Measurements from ENCODE around the gene CCL11. TPM values are rescaled to one million over a fixed set of nuclear protein-coding genes. Genes with fewer than 3 reads are reported as not detected.

CCL11 gene
- total and polyA plus RNA-seq, 2 experiments from 2014 or later: not detected

DNA sequence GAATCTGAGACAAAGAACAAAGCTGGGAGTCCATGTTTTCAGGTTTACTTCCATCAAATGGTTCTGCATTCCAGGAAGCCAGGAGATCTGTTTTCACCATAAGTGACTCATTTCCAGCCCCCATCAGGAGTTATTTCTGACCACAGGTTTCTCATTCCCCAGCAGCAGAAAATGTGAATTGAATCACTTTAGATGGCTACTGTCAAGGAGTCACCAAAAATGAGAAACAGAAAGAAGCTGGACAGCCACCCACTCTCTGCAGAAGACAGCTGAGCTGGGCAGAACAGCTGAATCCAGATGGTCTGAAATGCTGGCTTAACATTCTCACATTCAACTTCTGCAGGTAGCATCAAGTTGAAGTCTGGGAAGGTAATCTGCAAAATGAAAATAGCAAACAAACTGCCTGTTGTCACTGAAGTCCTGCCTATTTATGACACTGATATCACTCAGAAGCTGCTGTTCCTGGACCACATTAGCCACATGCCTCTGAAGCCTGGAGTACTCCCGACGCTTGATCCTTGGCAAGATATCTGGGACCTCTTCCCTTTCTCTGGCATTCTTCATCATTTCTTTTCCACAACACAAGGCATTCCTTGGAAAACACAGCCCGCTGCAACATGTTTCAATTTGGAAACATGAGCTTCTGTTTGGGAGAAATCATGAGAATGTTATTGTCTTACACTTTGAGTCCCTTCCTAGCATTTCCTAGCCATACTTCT lies 15.3 kb downstream of the CCL11 start:
- TF ChIP-seq, protein P1, sequence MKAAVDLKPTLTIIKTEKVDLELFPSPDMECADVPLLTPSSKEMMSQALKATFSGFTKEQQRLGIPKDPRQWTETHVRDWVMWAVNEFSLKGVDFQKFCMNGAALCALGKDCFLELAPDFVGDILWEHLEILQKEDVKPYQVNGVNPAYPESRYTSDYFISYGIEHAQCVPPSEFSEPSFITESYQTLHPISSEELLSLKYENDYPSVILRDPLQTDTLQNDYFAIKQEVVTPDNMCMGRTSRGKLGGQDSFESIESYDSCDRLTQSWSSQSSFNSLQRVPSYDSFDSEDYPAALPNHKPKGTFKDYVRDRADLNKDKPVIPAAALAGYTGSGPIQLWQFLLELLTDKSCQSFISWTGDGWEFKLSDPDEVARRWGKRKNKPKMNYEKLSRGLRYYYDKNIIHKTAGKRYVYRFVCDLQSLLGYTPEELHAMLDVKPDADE (IDR thresholded peaks at IDR 0.05): no peak
- TF ChIP-seq, protein P2, sequence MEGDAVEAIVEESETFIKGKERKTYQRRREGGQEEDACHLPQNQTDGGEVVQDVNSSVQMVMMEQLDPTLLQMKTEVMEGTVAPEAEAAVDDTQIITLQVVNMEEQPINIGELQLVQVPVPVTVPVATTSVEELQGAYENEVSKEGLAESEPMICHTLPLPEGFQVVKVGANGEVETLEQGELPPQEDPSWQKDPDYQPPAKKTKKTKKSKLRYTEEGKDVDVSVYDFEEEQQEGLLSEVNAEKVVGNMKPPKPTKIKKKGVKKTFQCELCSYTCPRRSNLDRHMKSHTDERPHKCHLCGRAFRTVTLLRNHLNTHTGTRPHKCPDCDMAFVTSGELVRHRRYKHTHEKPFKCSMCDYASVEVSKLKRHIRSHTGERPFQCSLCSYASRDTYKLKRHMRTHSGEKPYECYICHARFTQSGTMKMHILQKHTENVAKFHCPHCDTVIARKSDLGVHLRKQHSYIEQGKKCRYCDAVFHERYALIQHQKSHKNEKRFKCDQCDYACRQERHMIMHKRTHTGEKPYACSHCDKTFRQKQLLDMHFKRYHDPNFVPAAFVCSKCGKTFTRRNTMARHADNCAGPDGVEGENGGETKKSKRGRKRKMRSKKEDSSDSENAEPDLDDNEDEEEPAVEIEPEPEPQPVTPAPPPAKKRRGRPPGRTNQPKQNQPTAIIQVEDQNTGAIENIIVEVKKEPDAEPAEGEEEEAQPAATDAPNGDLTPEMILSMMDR (conservative IDR thresholded peaks at IDR 0.05; ENCODE audit: low read depth in 2 of 2): no peak
- Mint-ChIP-seq H3K36me3 (ENCODE audit: low read depth) (no peaks in the 10 kb centered on the region), H3K27ac (no peak overlapping the region), H3K27me3 (ENCODE audit: insufficient read depth, low read depth, poor library complexity) (peaks cover 11% of the 10 kb centered on the region), H3K4me3 (no peak overlapping the region), H3K4me1 (peaks cover 6% of the 10 kb centered on the region; the same call in 2 of the 3 replicates), H3K9me3 (no peaks in the 10 kb centered on the region)
- no peak for ATAC-seq
- H2AFZ ChIP-seq: no peak overlapping the region
- peaks cover 4% of the 10 kb centered on the region; the same call in 1 of the 2 replicates for H3K27me3 ChIP-seq (ENCODE audit: insufficient read depth)
- no peaks in the 10 kb centered on the region for H4K20me1 ChIP-seq (replicated peaks; ENCODE audit: insufficient read depth)
- DNase-seq (ENCODE audit: low spot score): no peak
- H3K4me2 ChIP-seq: no peak overlapping the region
- H3K79me2 ChIP-seq (replicated peaks; ENCODE audit: insufficient read depth): no peaks in the 10 kb centered on the region
- H3K36me3 ChIP-seq (ENCODE audit: insufficient read depth): no peaks in the 10 kb centered on the region
- H3K27ac ChIP-seq (ENCODE audit: low read depth): no peak overlapping the region
- H3K9me2 ChIP-seq (ENCODE audit: insufficient read depth): no peaks in the 10 kb centered on the region; the same call in 1 of the 2 replicates
- peaks cover 5% of the 10 kb centered on the region; the same call in 1 of the 2 replicates for H3K4me1 ChIP-seq (ENCODE audit: insufficient read depth)
- H3F3A ChIP-seq (replicated peaks; ENCODE audit: low read depth): no peaks in the 10 kb centered on the region
- no peak overlapping the region for H3K4me3 ChIP-seq

DNA sequence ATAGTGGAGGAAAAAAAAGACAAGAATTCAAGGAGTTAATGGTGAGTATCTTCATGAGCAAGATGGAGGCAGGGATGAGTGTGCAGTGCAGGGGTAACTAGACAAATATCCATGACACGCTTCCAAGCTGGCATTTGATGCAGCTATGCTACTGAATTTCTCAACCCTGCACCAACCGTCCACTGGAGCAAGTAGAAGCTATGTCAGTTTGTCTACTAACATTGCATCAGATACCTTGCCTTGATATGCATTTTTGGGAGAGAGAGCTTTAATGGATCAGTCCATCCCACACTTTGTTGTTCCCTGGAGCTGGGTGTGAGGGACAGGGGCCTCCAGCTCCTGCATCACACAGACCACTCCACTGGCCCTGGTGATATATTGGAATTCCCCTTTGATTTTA lies 16.4 kb downstream of the CCL11 start:
- H3K4me1 Mint-ChIP-seq: peaks cover 6% of the 10 kb centered on the region; the same call in 2 of the 3 replicates
- no peak overlapping the region for H2AFZ ChIP-seq
- H3K4me1 ChIP-seq (ENCODE audit: insufficient read depth): peaks cover 5% of the 10 kb centered on the region; the same call in 1 of the 2 replicates
- no peaks in the 10 kb centered on the region for H3K9me3 Mint-ChIP-seq
- ATAC-seq: no peak
- peaks cover 11% of the 10 kb centered on the region for H3K27me3 Mint-ChIP-seq (ENCODE audit: insufficient read depth, low read depth, poor library complexity)
- H3K9me2 ChIP-seq (ENCODE audit: insufficient read depth): no peaks in the 10 kb centered on the region; the same call in 1 of the 2 replicates
- no peak overlapping the region for H3K27ac ChIP-seq (ENCODE audit: low read depth)
- H3K79me2 ChIP-seq (replicated peaks; ENCODE audit: insufficient read depth): no peaks in the 10 kb centered on the region
- no peaks in the 10 kb centered on the region for H3K36me3 ChIP-seq (ENCODE audit: insufficient read depth)
- no peak for DNase-seq (ENCODE audit: low spot score)
- H3K27ac Mint-ChIP-seq: no peak overlapping the region
- no peak overlapping the region for H3K4me3 ChIP-seq
- H3K4me3 Mint-ChIP-seq: no peak overlapping the region
- peaks cover 4% of the 10 kb centered on the region; the same call in 1 of the 2 replicates for H3K27me3 ChIP-seq (ENCODE audit: insufficient read depth)
- no peaks in the 10 kb centered on the region for H3F3A ChIP-seq (replicated peaks; ENCODE audit: low read depth)
- no peaks in the 10 kb centered on the region for H4K20me1 ChIP-seq (replicated peaks; ENCODE audit: insufficient read depth)
- no peak overlapping the region for H3K4me2 ChIP-seq
- H3K36me3 Mint-ChIP-seq (ENCODE audit: low read depth): no peaks in the 10 kb centered on the region
- TF ChIP-seq, protein P3, sequence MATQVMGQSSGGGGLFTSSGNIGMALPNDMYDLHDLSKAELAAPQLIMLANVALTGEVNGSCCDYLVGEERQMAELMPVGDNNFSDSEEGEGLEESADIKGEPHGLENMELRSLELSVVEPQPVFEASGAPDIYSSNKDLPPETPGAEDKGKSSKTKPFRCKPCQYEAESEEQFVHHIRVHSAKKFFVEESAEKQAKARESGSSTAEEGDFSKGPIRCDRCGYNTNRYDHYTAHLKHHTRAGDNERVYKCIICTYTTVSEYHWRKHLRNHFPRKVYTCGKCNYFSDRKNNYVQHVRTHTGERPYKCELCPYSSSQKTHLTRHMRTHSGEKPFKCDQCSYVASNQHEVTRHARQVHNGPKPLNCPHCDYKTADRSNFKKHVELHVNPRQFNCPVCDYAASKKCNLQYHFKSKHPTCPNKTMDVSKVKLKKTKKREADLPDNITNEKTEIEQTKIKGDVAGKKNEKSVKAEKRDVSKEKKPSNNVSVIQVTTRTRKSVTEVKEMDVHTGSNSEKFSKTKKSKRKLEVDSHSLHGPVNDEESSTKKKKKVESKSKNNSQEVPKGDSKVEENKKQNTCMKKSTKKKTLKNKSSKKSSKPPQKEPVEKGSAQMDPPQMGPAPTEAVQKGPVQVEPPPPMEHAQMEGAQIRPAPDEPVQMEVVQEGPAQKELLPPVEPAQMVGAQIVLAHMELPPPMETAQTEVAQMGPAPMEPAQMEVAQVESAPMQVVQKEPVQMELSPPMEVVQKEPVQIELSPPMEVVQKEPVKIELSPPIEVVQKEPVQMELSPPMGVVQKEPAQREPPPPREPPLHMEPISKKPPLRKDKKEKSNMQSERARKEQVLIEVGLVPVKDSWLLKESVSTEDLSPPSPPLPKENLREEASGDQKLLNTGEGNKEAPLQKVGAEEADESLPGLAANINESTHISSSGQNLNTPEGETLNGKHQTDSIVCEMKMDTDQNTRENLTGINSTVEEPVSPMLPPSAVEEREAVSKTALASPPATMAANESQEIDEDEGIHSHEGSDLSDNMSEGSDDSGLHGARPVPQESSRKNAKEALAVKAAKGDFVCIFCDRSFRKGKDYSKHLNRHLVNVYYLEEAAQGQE (IDR thresholded peaks at IDR 0.05; ENCODE audit: unreplicated experiment): no peak
- TF ChIP-seq NANOG (IDR thresholded peaks at IDR 0.05; ENCODE audit: borderline replicate concordance) (no peak), EZH2phosphoT487 (IDR thresholded peaks at IDR 0.05; ENCODE audit: unreplicated experiment) (no peak), CREB1 (CRISPR knock-in tag; IDR thresholded peaks at IDR 0.05; ENCODE audit: low read depth) (no peak), JUNB (IDR thresholded peaks at IDR 0.05; ENCODE audit: unreplicated experiment) (no peak)
- TF ChIP-seq, protein P4, sequence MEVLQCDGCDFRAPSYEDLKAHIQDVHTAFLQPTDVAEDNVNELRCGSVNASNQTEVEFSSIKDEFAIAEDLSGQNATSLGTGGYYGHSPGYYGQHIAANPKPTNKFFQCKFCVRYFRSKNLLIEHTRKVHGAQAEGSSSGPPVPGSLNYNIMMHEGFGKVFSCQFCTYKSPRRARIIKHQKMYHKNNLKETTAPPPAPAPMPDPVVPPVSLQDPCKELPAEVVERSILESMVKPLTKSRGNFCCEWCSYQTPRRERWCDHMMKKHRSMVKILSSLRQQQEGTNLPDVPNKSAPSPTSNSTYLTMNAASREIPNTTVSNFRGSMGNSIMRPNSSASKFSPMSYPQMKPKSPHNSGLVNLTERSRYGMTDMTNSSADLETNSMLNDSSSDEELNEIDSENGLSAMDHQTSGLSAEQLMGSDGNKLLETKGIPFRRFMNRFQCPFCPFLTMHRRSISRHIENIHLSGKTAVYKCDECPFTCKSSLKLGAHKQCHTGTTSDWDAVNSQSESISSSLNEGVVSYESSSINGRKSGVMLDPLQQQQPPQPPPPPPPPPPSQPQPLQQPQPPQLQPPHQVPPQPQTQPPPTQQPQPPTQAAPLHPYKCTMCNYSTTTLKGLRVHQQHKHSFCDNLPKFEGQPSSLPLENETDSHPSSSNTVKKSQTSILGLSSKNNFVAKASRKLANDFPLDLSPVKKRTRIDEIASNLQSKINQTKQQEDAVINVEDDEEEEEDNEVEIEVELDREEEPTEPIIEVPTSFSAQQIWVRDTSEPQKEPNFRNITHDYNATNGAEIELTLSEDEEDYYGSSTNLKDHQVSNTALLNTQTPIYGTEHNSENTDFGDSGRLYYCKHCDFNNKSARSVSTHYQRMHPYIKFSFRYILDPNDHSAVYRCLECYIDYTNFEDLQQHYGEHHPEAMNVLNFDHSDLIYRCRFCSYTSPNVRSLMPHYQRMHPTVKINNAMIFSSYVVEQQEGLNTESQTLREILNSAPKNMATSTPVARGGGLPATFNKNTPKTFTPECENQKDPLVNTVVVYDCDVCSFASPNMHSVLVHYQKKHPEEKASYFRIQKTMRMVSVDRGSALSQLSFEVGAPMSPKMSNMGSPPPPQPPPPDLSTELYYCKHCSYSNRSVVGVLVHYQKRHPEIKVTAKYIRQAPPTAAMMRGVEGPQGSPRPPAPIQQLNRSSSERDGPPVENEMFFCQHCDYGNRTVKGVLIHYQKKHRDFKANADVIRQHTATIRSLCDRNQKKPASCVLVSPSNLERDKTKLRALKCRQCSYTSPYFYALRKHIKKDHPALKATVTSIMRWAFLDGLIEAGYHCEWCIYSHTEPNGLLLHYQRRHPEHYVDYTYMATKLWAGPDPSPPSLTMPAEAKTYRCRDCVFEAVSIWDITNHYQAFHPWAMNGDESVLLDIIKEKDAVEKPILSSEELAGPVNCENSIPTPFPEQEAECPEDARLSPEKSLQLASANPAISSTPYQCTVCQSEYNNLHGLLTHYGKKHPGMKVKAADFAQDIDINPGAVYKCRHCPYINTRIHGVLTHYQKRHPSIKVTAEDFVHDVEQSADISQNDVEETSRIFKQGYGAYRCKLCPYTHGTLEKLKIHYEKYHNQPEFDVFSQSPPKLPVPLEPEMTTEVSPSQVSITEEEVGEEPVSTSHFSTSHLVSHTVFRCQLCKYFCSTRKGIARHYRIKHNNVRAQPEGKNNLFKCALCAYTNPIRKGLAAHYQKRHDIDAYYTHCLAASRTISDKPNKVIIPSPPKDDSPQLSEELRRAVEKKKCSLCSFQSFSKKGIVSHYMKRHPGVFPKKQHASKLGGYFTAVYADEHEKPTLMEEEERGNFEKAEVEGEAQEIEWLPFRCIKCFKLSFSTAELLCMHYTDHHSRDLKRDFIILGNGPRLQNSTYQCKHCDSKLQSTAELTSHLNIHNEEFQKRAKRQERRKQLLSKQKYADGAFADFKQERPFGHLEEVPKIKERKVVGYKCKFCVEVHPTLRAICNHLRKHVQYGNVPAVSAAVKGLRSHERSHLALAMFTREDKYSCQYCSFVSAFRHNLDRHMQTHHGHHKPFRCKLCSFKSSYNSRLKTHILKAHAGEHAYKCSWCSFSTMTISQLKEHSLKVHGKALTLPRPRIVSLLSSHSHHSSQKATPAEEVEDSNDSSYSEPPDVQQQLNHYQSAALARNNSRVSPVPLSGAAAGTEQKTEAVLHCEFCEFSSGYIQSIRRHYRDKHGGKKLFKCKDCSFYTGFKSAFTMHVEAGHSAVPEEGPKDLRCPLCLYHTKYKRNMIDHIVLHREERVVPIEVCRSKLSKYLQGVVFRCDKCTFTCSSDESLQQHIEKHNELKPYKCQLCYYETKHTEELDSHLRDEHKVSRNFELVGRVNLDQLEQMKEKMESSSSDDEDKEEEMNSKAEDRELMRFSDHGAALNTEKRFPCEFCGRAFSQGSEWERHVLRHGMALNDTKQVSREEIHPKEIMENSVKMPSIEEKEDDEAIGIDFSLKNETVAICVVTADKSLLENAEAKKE (CRISPR knock-in tag; IDR thresholded peaks at IDR 0.05): no peak
